CD4-positive, alpha-beta memory T cell (primary cell): Measurements from ENCODE around the gene E2F4. TPM values are rescaled to one million over a fixed set of nuclear protein-coding genes. Genes with fewer than 3 reads are reported as not detected.

Experiments
- CTCF ChIA-PET: fragments of 350-600 bp; sonication (Branson Sonifier 250); formaldehyde crosslinking; loops from one replicate; lab custom pipeline; 2021; ENCODE audit warnings: inconsistent platforms; ENCODE audit not compliant: partially characterized antibody; lab: Charles Lee
- POLR2A ChIA-PET: fragments of 350-600 bp; sonication (Branson Sonifier 250); formaldehyde crosslinking; loops from one replicate; lab custom pipeline; 2021; ENCODE audit not compliant: partially characterized antibody; lab: Charles Lee
- DNase-seq, 5 donors: peaks; one replicate each; pipeline versions ENCODE4 v3.0.0 to v3.0.0-alpha.2; 2020 to 2022; ENCODE audit warnings: mixed read lengths in 1 of 5
- H3K27ac ChIP-seq: one replicate; pipeline ENCODE4 v1.7.0; 2013; ENCODE audit warnings: low read depth, low read length
- H3K27me3 ChIP-seq: 2 replicates; pipeline ENCODE4 v1.7.0; 2013; ENCODE audit warnings: mild to moderate bottlenecking, low read length, moderate library complexity; ENCODE audit not compliant: insufficient read depth
- H3K36me3 ChIP-seq: 2 replicates; pipeline ENCODE4 v1.7.0; 2013; ENCODE audit warnings: mild to moderate bottlenecking, low read length, moderate library complexity; ENCODE audit not compliant: insufficient read depth
- H3K4me1 ChIP-seq: 2 replicates; pipeline ENCODE4 v1.7.0; 2013; ENCODE audit warnings: mild to moderate bottlenecking, low read length, moderate library complexity; ENCODE audit not compliant: insufficient read depth
- H3K4me3 ChIP-seq, 2 donors: one replicate each; pipeline ENCODE4 v1.7.0; 2013; ENCODE audit warnings: low read length in 2 of 2, mild to moderate bottlenecking in 1 of 2
- H3K9me3 ChIP-seq, 2 donors: one replicate each; pipeline ENCODE4 v1.7.0; 2013; ENCODE audit warnings: low read length in 2 of 2, control low read depth in 1 of 2; ENCODE audit not compliant: control insufficient read depth in 1 of 2
- H3K27ac Mint-ChIP-seq, 7 donors: one replicate each; pipeline ENCODE4 v1.8.0; 2020 to 2021; ENCODE audit warnings: mixed read lengths in 7 of 7, mild to moderate bottlenecking in 6 of 7, inconsistent platforms in 3 of 7, moderate library complexity in 3 of 7
- H3K27me3 Mint-ChIP-seq, 2 donors: one replicate each; pipeline ENCODE4 v1.8.0; 2020 to 2021; ENCODE audit warnings: mixed read lengths in 2 of 2
- H3K36me3 Mint-ChIP-seq, 2 donors: one replicate each; pipeline ENCODE4 v1.8.0; 2020 to 2021; ENCODE audit warnings: mixed read lengths in 2 of 2, inconsistent platforms in 1 of 2, mild to moderate bottlenecking in 1 of 2
- H3K4me1 Mint-ChIP-seq, 4 donors: one replicate each; pipeline ENCODE4 v1.8.0; 2020 to 2021; ENCODE audit warnings: mixed read lengths in 4 of 4, mild to moderate bottlenecking in 1 of 4
- H3K4me3 Mint-ChIP-seq, 8 donors: one replicate each; pipeline ENCODE4 v1.8.0; 2020 to 2021; ENCODE audit warnings: mixed read lengths in 8 of 8, mild to moderate bottlenecking in 7 of 8, moderate library complexity in 6 of 8, inconsistent platforms in 3 of 8
- H3K9me3 Mint-ChIP-seq, 8 donors: one replicate each; pipeline ENCODE4 v1.8.0; 2020 to 2021; ENCODE audit warnings: mixed read lengths in 8 of 8, mild to moderate bottlenecking in 5 of 8, inconsistent platforms in 3 of 8, moderate library complexity in 1 of 8
- intact Hi-C: fragments of 100-400 bp; cut with micrococcal nuclease; formaldehyde crosslinking; loops from one replicate; pipeline ENCODE4 v1.15.1; 2023
- polyA plus RNA-seq, 2 donors: library from polyadenylated mRNA; unstranded; fragments of 300-500 nt; fragmentation: Illumina TruSeq; gene quantifications; one replicate each; pipeline ENCODE4 v1.2.3, GENCODE V29; 2021
- total RNA-seq, 2 experiments: library from RNA; stranded (reverse); gene quantifications; one replicate each; pipeline ENCODE4 v1.2.3, GENCODE V29; 2021

The E2F4 gene
- total and polyA plus RNA-seq, 4 experiments from 2014 or later: 53.6 to 91.3 (median 84.2) TPM

DNA sequence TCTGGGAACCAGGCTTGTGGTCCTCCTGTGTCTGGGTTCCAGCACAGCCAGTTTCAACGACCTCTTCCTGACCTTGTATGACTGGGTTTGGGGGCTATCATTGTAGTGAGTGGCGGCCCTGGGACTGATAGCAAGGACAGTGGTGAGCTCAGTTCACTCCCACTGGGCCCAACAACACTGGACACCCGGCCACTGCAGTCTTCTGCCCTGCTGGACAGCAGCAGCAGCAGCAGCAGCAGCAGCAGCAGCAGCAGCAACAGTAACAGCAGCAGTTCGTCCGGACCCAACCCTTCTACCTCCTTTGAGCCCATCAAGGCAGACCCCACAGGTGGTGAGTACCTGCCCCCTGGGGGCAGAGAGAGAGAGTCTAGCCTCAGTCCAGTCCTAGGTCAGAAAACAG is 3.7 kb downstream of the E2F4 start:
- ChIA-PET POLR2A (interaction anchor here (1.1 to 1.4 kb wide), 2 partner anchors 36 to 49 kb away, joined by 4 to 6 read pairs; no protein-coding TSS in a partner anchor), CTCF (no interaction called here)
- intact Hi-C loops: no loop called here
- H3K27ac Mint-ChIP-seq: peak overlapping the region in 2 of 7 donors; percentile 35 to 71
- no peaks in the 10 kb centered on the region for H3K27me3 ChIP-seq
- H3K27ac ChIP-seq: no peak overlapping the region
- H3K4me1 Mint-ChIP-seq: peaks cover 24 to 59% (median 44%) of the 10 kb centered on the region in 4 donors
- H3K36me3 ChIP-seq: peaks cover 54% of the 10 kb centered on the region
- no peaks in the 10 kb centered on the region for H3K9me3 ChIP-seq
- peaks cover 0 to 2% (median 0%) of the 10 kb centered on the region in 8 donors for H3K9me3 Mint-ChIP-seq
- H3K4me3 Mint-ChIP-seq: peak overlapping the region in 1 of 8 donors; percentile 10
- H3K36me3 Mint-ChIP-seq: peaks cover 22 to 68% of the 10 kb centered on the region in 2 donors
- peaks cover 30% of the 10 kb centered on the region for H3K4me1 ChIP-seq
- no peaks in the 10 kb centered on the region for H3K27me3 Mint-ChIP-seq
- peak in 1 of 5 donors; percentile 4 for DNase-seq
- no peak overlapping the region for H3K4me3 ChIP-seq

DNA sequence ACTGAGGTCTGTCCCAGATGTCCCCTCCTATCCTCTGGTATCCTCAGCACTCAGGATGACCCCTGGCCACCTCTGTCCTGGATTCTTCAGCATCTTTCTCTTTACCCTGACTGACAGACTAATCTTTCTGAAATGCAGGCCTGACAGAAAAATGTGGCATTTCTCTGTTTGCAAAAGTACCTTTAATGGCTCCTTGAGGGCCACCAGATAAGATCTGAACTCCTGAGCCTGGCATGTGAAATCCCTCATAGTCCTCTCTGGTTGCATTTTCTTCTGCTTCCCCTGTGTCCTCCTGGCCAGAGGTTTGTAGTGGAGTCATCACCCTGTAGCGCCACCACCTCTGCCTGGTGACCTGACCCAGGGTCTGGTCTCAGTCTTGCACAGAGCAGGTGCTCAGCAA is 4.9 kb downstream of the E2F4 start:
- H3K9me3 ChIP-seq: no peaks in the 10 kb centered on the region
- ChIA-PET POLR2A (interaction anchor here (1.4 to 3.5 kb wide), 2 partner anchors 30 to 48 kb away, joined by 6 to 11 read pairs; partner anchors contain the start of gene TMEM208), CTCF (interaction anchor here (1.3 kb wide), 1 partner anchor 47 kb away, joined by 3 read pairs; no protein-coding TSS in a partner anchor)
- Mint-ChIP-seq H3K4me3 (peak overlapping the region in 1 of 8 donors; percentile 73), H3K9me3 (peaks cover 0 to 2% (median 0%) of the 10 kb centered on the region in 8 donors), H3K27me3 (no peaks in the 10 kb centered on the region), H3K27ac (peak overlapping the region in 3 of 7 donors; percentile 42 to 77 (median 71)), H3K4me1 (peaks cover 17 to 52% (median 37%) of the 10 kb centered on the region in 4 donors), H3K36me3 (peaks cover 22 to 70% of the 10 kb centered on the region in 2 donors)
- peaks cover 20% of the 10 kb centered on the region for H3K4me1 ChIP-seq
- H3K27me3 ChIP-seq: no peaks in the 10 kb centered on the region
- H3K4me3 ChIP-seq: no peak overlapping the region
- no peak overlapping the region for H3K27ac ChIP-seq
- no peak for DNase-seq
- peaks cover 60% of the 10 kb centered on the region for H3K36me3 ChIP-seq
- intact Hi-C loops: no loop called here

DNA sequence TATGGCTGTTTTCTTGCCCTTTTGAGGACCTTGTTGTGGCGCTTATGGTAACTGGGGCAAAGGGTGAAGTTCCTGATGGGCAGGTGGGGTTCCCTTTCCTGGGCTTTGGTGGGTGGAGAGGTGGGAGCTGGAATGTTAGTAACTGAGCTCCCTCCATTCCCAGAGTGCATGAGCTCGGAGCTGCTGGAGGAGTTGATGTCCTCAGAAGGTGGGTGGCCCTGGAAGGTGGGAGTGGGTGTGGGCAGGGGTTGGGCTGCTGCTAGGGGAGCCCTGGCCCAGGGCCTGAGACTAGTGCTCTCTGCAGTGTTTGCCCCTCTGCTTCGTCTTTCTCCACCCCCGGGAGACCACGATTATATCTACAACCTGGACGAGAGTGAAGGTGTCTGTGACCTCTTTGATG is 5.7 kb downstream of the E2F4 start:
- ChIA-PET CTCF (interaction anchor here (0.8 to 1.8 kb wide), 8 partner anchors 11 to 198 kb away, joined by 3 to 8 read pairs (median 4); partner anchors contain the start of gene FHOD1), POLR2A (interaction anchor here (1.0 to 3.5 kb wide), 2 partner anchors 29 to 43 kb away, joined by 4 to 11 read pairs; partner anchors contain the start of gene TMEM208)
- Mint-ChIP-seq H3K27ac (peak overlapping the region in 3 of 7 donors; percentile 4 to 76 (median 36)), H3K9me3 (peaks cover 0 to 2% (median 0%) of the 10 kb centered on the region in 8 donors), H3K36me3 (peaks cover 22 to 69% of the 10 kb centered on the region in 2 donors), H3K27me3 (no peaks in the 10 kb centered on the region), H3K4me3 (no peak overlapping the region), H3K4me1 (peaks cover 15 to 47% (median 32%) of the 10 kb centered on the region in 4 donors)
- H3K9me3 ChIP-seq: no peaks in the 10 kb centered on the region
- peaks cover 16% of the 10 kb centered on the region for H3K4me1 ChIP-seq
- intact Hi-C loops: no loop called here
- H3K27ac ChIP-seq: no peak overlapping the region
- no peak for DNase-seq
- peaks cover 65% of the 10 kb centered on the region for H3K36me3 ChIP-seq
- H3K27me3 ChIP-seq: no peaks in the 10 kb centered on the region
- no peak overlapping the region for H3K4me3 ChIP-seq

DNA sequence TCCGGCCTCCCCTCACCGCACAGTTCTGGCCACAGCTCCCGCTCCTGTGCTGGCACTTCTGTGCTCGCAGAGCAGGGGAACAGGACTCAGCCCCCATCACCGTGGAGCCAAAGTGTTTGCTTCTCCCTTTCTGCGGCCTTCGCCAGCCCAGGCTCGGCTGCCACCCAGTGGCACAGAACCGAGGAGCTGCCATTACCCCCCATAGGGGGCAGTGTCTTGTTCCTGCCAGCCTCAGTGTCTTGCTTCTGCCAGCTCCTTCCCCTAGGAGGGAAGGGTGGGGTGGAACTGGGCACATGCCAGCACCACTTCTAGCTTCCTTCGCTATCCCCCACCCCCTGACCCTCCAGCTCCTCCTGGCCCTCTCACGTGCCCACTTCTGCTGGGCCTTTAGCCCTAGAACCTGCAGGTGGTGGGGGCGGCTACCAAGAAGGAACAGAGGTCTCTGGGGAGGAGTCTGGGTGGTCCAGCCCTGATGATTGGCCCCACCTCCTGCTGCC is 6.3 kb downstream of the E2F4 start:
- POLR2A ChIA-PET: interaction anchor here (1.0 to 3.5 kb wide), 2 partner anchors 29 to 43 kb away, joined by 4 to 11 read pairs; partner anchors contain the start of gene TMEM208
- H3K36me3 Mint-ChIP-seq: peaks cover 22 to 68% of the 10 kb centered on the region in 2 donors
- H3K27ac Mint-ChIP-seq: peak overlapping the region in 4 of 7 donors; percentile 53 to 78 (median 73)
- CTCF ChIA-PET: interaction anchor here (0.8 to 1.8 kb wide), 8 partner anchors 11 to 199 kb away, joined by 3 to 8 read pairs (median 4); partner anchors contain the start of gene FHOD1
- Histone ChIP-seq H3K9me3 (no peaks in the 10 kb centered on the region), H3K27me3 (no peaks in the 10 kb centered on the region), H3K27ac (no peak overlapping the region), H3K4me1 (peaks cover 11% of the 10 kb centered on the region), H3K36me3 (peaks cover 65% of the 10 kb centered on the region), H3K4me3 (no peak overlapping the region)
- peaks cover 11 to 41% (median 28%) of the 10 kb centered on the region in 4 donors for H3K4me1 Mint-ChIP-seq
- no peak overlapping the region for H3K4me3 Mint-ChIP-seq
- intact Hi-C loops: no loop called here
- no peaks in the 10 kb centered on the region for H3K27me3 Mint-ChIP-seq
- DNase-seq: peak in 1 of 5 donors; percentile 22
- H3K9me3 Mint-ChIP-seq: peaks cover 0 to 2% (median 0%) of the 10 kb centered on the region in 8 donors

DNA sequence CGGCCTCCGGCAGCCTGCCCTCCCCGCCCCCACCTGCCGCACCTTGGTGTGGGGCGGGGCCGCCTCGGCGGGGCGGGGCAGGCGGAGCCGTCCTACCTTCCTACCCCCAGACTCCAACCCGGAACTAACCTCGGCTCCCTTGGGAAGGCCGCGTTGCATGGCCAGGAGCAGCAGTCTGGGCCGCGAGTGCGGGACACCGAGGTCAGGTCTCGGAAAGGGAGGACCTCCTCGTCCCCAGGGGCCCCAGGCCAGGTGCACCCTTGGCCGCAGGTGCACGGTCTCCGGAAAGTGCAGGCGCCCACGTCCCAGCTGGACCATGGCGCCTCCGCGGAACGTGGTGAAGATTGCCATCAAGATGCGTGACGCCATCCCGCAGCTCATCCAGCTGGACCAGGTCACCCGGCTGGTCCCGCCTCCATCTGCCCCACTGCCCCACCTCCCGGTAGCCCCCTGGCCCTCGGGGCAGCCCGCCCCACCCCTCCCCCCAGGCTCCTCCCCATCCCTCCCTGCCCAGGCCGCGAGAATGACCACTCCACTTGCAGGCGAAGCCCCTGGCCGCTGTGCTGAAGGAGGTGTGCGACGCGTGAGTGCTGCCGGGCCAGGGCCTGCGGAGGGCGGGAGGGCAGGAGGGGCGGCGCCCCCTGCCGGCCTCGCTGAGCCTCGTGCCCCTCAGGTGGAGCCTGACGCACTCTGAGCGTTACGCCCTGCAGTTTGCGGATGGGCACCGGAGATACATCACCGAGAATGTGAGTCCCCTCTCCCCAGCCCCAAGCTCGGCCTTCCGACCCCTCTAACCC is 7.3 kb downstream of the E2F4 start, which contains the start of gene ELMO3:
Gene ELMO3, plus strand, starts transcription at position 121 of the 797 bp plus-strand sequence. Its CDS starts 196 bp downstream, at position 317.
- Histone ChIP-seq H3K36me3 (peaks cover 60% of the 10 kb centered on the region), H3K27me3 (no peaks in the 10 kb centered on the region), H3K4me3 (no peak within 1 kb of the TSS), H3K9me3 (no peaks in the 10 kb centered on the region), H3K27ac (no peak within 1 kb of the TSS), H3K4me1 (peaks cover 1% of the 10 kb centered on the region)
- intact Hi-C loops: no loop called here
- Mint-ChIP-seq H3K27ac (peak within 1 kb of the TSS in 5 of 7 donors; percentile 4 to 78 (median 70)), H3K4me3 (no peak within 1 kb of the TSS), H3K9me3 (peaks cover 0 to 2% (median 0%) of the 10 kb centered on the region in 8 donors), H3K36me3 (peaks cover 22 to 59% of the 10 kb centered on the region in 2 donors), H3K4me1 (peaks cover 8 to 32% (median 19%) of the 10 kb centered on the region in 4 donors), H3K27me3 (no peaks in the 10 kb centered on the region)
- peak in 1 of 5 donors; percentile 9 for DNase-seq
- POLR2A ChIA-PET: interaction anchor here (0.6 to 3.5 kb wide), 2 partner anchors 9 to 28 kb away, joined by 3 to 11 read pairs; partner anchors contain the start of gene TMEM208
- CTCF ChIA-PET: interaction anchor here (1.3 to 1.8 kb wide), 3 partner anchors 24 to 44 kb away, joined by 3 to 8 read pairs (median 7); no protein-coding TSS in a partner anchor

DNA sequence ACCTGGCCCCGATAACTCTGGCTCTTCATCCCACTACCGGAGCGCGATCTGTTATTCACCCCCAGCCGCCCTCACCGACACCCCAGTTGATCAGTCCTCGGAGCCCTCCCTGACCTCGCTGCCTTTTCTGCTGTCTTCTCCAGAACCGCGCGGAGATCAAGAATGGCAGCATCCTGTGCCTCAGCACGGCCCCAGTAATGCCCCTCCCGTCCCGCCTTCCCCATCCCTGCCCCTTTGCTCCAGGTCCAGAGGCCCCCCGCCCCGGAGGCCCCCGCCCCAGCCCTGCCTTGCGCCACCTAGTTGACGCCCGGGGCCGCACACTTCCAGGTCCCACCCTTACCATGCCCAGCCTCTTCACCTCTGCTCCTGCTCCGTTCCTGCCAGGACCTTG is 7.8 kb downstream of the E2F4 start:
- no peaks in the 10 kb centered on the region for H3K4me1 ChIP-seq
- Mint-ChIP-seq H3K27ac (peak overlapping the region in 2 of 7 donors; percentile 12 to 78), H3K4me3 (no peak overlapping the region), H3K4me1 (peaks cover 8 to 27% (median 17%) of the 10 kb centered on the region in 4 donors), H3K27me3 (no peaks in the 10 kb centered on the region), H3K9me3 (peaks cover 0 to 2% (median 0%) of the 10 kb centered on the region in 8 donors), H3K36me3 (peaks cover 22 to 54% of the 10 kb centered on the region in 2 donors)
- ChIA-PET POLR2A (interaction anchor here (0.6 to 3.5 kb wide), 3 partner anchors 9 to 45 kb away, joined by 3 to 11 read pairs (median 10); partner anchors contain the start of gene TMEM208), CTCF (no interaction called here)
- H3K27ac ChIP-seq: no peak overlapping the region
- H3K9me3 ChIP-seq: no peaks in the 10 kb centered on the region
- intact Hi-C loops: no loop called here
- peaks cover 54% of the 10 kb centered on the region for H3K36me3 ChIP-seq
- H3K4me3 ChIP-seq: no peak overlapping the region
- DNase-seq: no peak
- no peaks in the 10 kb centered on the region for H3K27me3 ChIP-seq
